HepG2 (cell line): ENCODE results near the gene STK32C. TPM values are rescaled to one million over a fixed set of nuclear protein-coding genes. Genes with fewer than 3 reads are reported as not detected.

Experiments
- ATAC-seq: fragments of 200-7000 bp; cut with Tn5 transposase; 3 replicates; pipeline ENCODE4 v1.9.1; 2020; ENCODE audit warnings: mild to moderate bottlenecking, moderate library complexity
- BruUV-seq: library from RNA; stranded (reverse); fragments of 400-500 nt; replicated peaks from 2 replicates; lab custom pipeline; 2021; lab: Mats Ljungman, UMichigan
- CTCF ChIA-PET: fragments of 300-600 bp; formaldehyde crosslinking; extraction: SDS; loops from one replicate; lab custom pipeline; 2021; ENCODE audit warnings: low total read pairs, inconsistent platforms, low intra/inter-chr PET ratio; lab: Yijun Ruan, JAX
- POLR2A ChIA-PET: fragments of 350-600 bp; sonication (Branson Sonifier 250); formaldehyde crosslinking; loops from one replicate; lab custom pipeline; 2020; ENCODE audit warnings: antibody characterized with exemption, inconsistent platforms; lab: Yijun Ruan, JAX
- DNase-seq: peaks from one replicate; pipeline ENCODE4 v3.0.0-alpha.2; 2015; ENCODE audit warnings: low spot score
- FAIRE-seq: peaks from 3 replicates; lab custom pipeline; 2011; peaks lifted over from hg19 to GRCh38; lab: Jason Lieb, UNC
- H2AFZ ChIP-seq: one replicate; pipeline ENCODE4 v1.6.1; 2011; ENCODE audit warnings: low read length, inconsistent platforms
- H3K27ac ChIP-seq: fragments of 300-600 bp; 3 replicates; pipeline ENCODE4 v1.8.0; 2011; ENCODE audit warnings: mixed run types, mild to moderate bottlenecking, mixed read lengths, low read length, inconsistent platforms; ENCODE audit not compliant: insufficient read depth; ENCODE audit errors: extremely low read length
- H3K27me3 ChIP-seq, 2 experiments: fragments of 200-600 bp in 1 of 2; 2 replicates in 1 of 2; 3 replicates in 1 of 2; pipeline versions ENCODE4 v1.6.0 to v1.8.0; 2011; ENCODE audit warnings: low read length in 2 of 2, mild to moderate bottlenecking in 2 of 2, moderate library complexity in 2 of 2, inconsistent platforms in 1 of 2; ENCODE audit not compliant: insufficient read depth in 2 of 2, control insufficient read depth in 1 of 2
- H3K36me3 ChIP-seq, 2 experiments: fragments of 200-600 bp in 1 of 2; replicated peaks in 1 of 2; 2 replicates in 1 of 2; 3 replicates in 1 of 2; pipeline versions ENCODE4 v1.5.1 to v1.8.0; 2011; ENCODE audit warnings: low read length in 2 of 2, inconsistent platforms in 1 of 2; ENCODE audit not compliant: insufficient read depth in 2 of 2, control insufficient read depth in 1 of 2
- H3K4me1 ChIP-seq: 2 replicates; pipeline ENCODE4 v1.5.1; 2012; ENCODE audit warnings: low read length, inconsistent platforms; ENCODE audit not compliant: insufficient read depth
- H3K4me2 ChIP-seq: 2 replicates; pipeline ENCODE4 v1.6.0; 2011; ENCODE audit warnings: low read depth, low read length, inconsistent platforms
- H3K4me3 ChIP-seq, 3 experiments: fragments of 200-600 bp in 1 of 3; sonication (generic), shearing (Covaris generic) in 1 of 3; replicated peaks in 1 of 3; 2 replicates each; pipeline ENCODE4 v1.5.1; 2011 to 2016; ENCODE audit warnings: low read length in 3 of 3, inconsistent platforms in 2 of 3, low read depth in 2 of 3, mild to moderate bottlenecking in 2 of 3, control low read depth in 1 of 3, mixed read lengths in 1 of 3; ENCODE audit not compliant: insufficient read depth in 1 of 3
- H3K79me2 ChIP-seq: one replicate; pipeline ENCODE4 v1.6.1; 2011; ENCODE audit warnings: low read length, inconsistent platforms; ENCODE audit not compliant: insufficient read depth
- H3K9ac ChIP-seq: 2 replicates; pipeline ENCODE4 v1.6.0; 2011; ENCODE audit warnings: mild to moderate bottlenecking, low read depth, low read length, inconsistent platforms; ENCODE audit not compliant: insufficient read depth
- H3K9me3 ChIP-seq: 2 replicates; pipeline ENCODE4 v1.5.1; 2012; ENCODE audit warnings: mild to moderate bottlenecking, low read length
- H4K20me1 ChIP-seq: 2 replicates; pipeline ENCODE4 v1.6.0; 2011; ENCODE audit warnings: inconsistent platforms, mild to moderate bottlenecking, low read length, moderate library complexity; ENCODE audit not compliant: insufficient read depth
- ATF7 ChIP-seq, 2 experiments: fragments of 450-650 bp in 1 of 2; sonication (generic) in 1 of 2; formaldehyde crosslinking in 1 of 2; IDR thresholded peaks; 2 replicates each; pipeline versions ENCODE4 v1.4.0 to v1.6.1; 2016 to 2020; ENCODE audit warnings: antibody characterized with exemption in 1 of 2, mild to moderate bottlenecking in 1 of 2, missing genetic modification reagents in 1 of 2
- CENPBD1 ChIP-seq: sonication (generic); formaldehyde crosslinking; IDR thresholded peaks from 2 replicates; pipeline ENCODE4 v1.8.0; 2022; ENCODE audit warnings: missing genetic modification reagents, low read depth, mild to moderate bottlenecking, borderline replicate concordance
- HOXA3 ChIP-seq: sonication (generic); formaldehyde crosslinking; IDR thresholded peaks from 2 replicates; pipeline ENCODE4 v1.5.0; 2020; ENCODE audit warnings: missing genetic modification reagents
- NCOA1 ChIP-seq: sonication (generic); formaldehyde crosslinking; IDR thresholded peaks from 2 replicates; pipeline ENCODE4 v1.9.0; 2021; ENCODE audit warnings: missing genetic modification reagents
- SMAD3 ChIP-seq: sonication (generic); formaldehyde crosslinking; IDR thresholded peaks from 2 replicates; pipeline ENCODE4 v1.4.0; 2020; ENCODE audit warnings: missing genetic modification reagents
- SYNCRIP ChIP-seq: fragments of 200-400 bp; formaldehyde crosslinking; IDR thresholded peaks from 2 replicates; pipeline ENCODE4 v1.6.1; 2018; ENCODE audit warnings: mild to moderate bottlenecking, low read depth, low read length; ENCODE audit not compliant: insufficient read depth
- XBP1 ChIP-seq: sonication (generic); formaldehyde crosslinking; IDR thresholded peaks from 2 replicates; pipeline ENCODE4 v1.5.0; 2020; ENCODE audit warnings: missing genetic modification reagents
- ZBTB44 ChIP-seq: sonication (generic); formaldehyde crosslinking; IDR thresholded peaks from 2 replicates; pipeline ENCODE4 v1.4.0; 2020; ENCODE audit warnings: missing genetic modification reagents
- ZFP82 ChIP-seq: sonication (generic); formaldehyde crosslinking; IDR thresholded peaks from 2 replicates; pipeline ENCODE4 v1.5.1; 2020; ENCODE audit warnings: mild to moderate bottlenecking, missing genetic modification reagents, borderline replicate concordance
- ZHX1 ChIP-seq: sonication (generic); formaldehyde crosslinking; IDR thresholded peaks from 2 replicates; pipeline ENCODE4 v1.8.1; 2022; ENCODE audit warnings: low read depth, mild to moderate bottlenecking, missing genetic modification reagents
- ZKSCAN5 ChIP-seq: sonication (generic); formaldehyde crosslinking; IDR thresholded peaks from 2 replicates; pipeline ENCODE4 v1.5.1; 2020; ENCODE audit warnings: mild to moderate bottlenecking, missing genetic modification reagents
- ZNF136 ChIP-seq: sonication (generic); formaldehyde crosslinking; IDR thresholded peaks from 2 replicates; pipeline ENCODE4 v1.8.1; 2022; ENCODE audit warnings: low read depth, mild to moderate bottlenecking, moderate library complexity, missing genetic modification reagents
- ZNF44 ChIP-seq: sonication (generic); formaldehyde crosslinking; IDR thresholded peaks from 2 replicates; pipeline ENCODE4 v1.5.1; 2020; ENCODE audit warnings: mild to moderate bottlenecking, missing genetic modification reagents
- ZNF546 ChIP-seq: sonication (generic); formaldehyde crosslinking; conservative IDR thresholded peaks from 2 replicates; pipeline ENCODE4 v1.8.1; 2023; ENCODE audit warnings: mild to moderate bottlenecking, missing genetic modification reagents
- ZNF607 ChIP-seq: sonication (generic); formaldehyde crosslinking; IDR thresholded peaks from 2 replicates; pipeline ENCODE4 v1.5.1; 2020; ENCODE audit warnings: missing genetic modification reagents, mild to moderate bottlenecking, borderline replicate concordance
- ZNF75D ChIP-seq: sonication (generic); formaldehyde crosslinking; IDR thresholded peaks from 2 replicates; pipeline ENCODE4 v1.8.1; 2023; ENCODE audit warnings: missing genetic modification reagents, mild to moderate bottlenecking, borderline replicate concordance
- ZSCAN5A ChIP-seq: sonication (generic); formaldehyde crosslinking; IDR thresholded peaks from 2 replicates; pipeline ENCODE4 v1.8.0; 2022; ENCODE audit warnings: mild to moderate bottlenecking, missing genetic modification reagents, borderline replicate concordance
- WGBS: methylation state at CpG from one replicate; pipeline ENCODE4 v1.1.6; 2017; ENCODE audit warnings: low lambda C conversion rate; 5-methylcytosine and 5-hydroxymethylcytosine counted together
- in situ Hi-C: cut with HindIII; loops from 2 replicates; pipeline ENCODE4 v1.10.0; 2017; ENCODE audit warnings: low pct_unique_long_range_greater_than_20kb; ENCODE audit not compliant: extremely low pct_ligation_motif_present
- intact Hi-C: fragments of 100-400 bp; cut with micrococcal nuclease; formaldehyde crosslinking; loops from one replicate; pipeline ENCODE4 v1.10.0; 2022; ENCODE audit not compliant: unreplicated experiment
- polyA plus RNA-seq, 8 experiments: library from polyadenylated mRNA; depleted of rRNA in 3 of 8; stranded (reverse) in 7 of 8; unstranded in 1 of 8; fragments of >200 nt; fragmentation: Illumina TruSeq in 4 of 8; extraction: Trizol in 4 of 8; gene quantifications; 2 replicates each; pipeline versions ENCODE4 v1.2.1 to v1.2.3, GENCODE V29; 2011 to 2016; ENCODE audit warnings: low read depth in 4 of 8, missing spikeins in 1 of 8, mixed read lengths in 1 of 8; ENCODE audit not compliant: insufficient read depth in 1 of 8
- total RNA-seq, 5 experiments: library from RNA; depleted of rRNA; stranded (reverse); fragments of >200 nt; fragmentation: Illumina TruSeq; extraction: Trizol; gene quantifications; 2 replicates each; pipeline ENCODE4 v1.2.3, GENCODE V29; 2016; ENCODE audit warnings: low read depth in 1 of 5

Gene STK32C
- total and polyA plus RNA-seq, 2 of the 13 experiments (the other 11 are each of a cell fraction or from before 2014, with no cell fraction given), result 10.9 to 19.4 TPM

GRCh38 chr10:132163826-132164515 lies 143.8 kb downstream of the STK32C start:
- intact Hi-C loops (no loop called here), in situ Hi-C loops (no loop called here)
- H3K9ac ChIP-seq, result no peak overlapping the region
- H2AFZ ChIP-seq, result no peak overlapping the region
- no peak overlapping the region for H3K4me3 ChIP-seq
- BruUV-seq, result no TSS peak
- no peak overlapping the region for H3K27ac ChIP-seq
- H4K20me1 ChIP-seq, result no peaks in the 10 kb centered on the region
- H3K36me3 ChIP-seq, result no peaks in the 10 kb centered on the region
- POLR2A ChIA-PET, result no interaction called here
- CTCF ChIA-PET, result no interaction called here
- DNase-seq (no peak), ATAC-seq (no peak), FAIRE-seq (no peak)
- WGBS, result 37% methylated on average over 11 of the region's 17 CpGs
- no peaks in the 10 kb centered on the region for H3K9me3 ChIP-seq
- peaks cover 11% of the 10 kb centered on the region for H3K4me1 ChIP-seq
- no peak overlapping the region for H3K4me2 ChIP-seq
- H3K27me3 ChIP-seq, result peaks cover 0 to 29% of the 10 kb centered on the region in 2 experiments; a peak in 3 of 5 replicates
- H3K79me2 ChIP-seq, result no peaks in the 10 kb centered on the region
- TF ChIP-seq CENPBD1 (CRISPR knock-in tag), result no peak
- no peak for TF ChIP-seq SYNCRIP
- TF ChIP-seq ZHX1 (CRISPR knock-in tag), result no peak
- TF ChIP-seq ZFP82, result no peak
- no peak for TF ChIP-seq ZNF75D (CRISPR knock-in tag)
- TF ChIP-seq ZNF136 (CRISPR knock-in tag), result no peak
- TF ChIP-seq ZKSCAN5 (CRISPR knock-in tag), result no peak
- TF ChIP-seq ZSCAN5A (CRISPR knock-in tag), result no peak
- TF ChIP-seq NCOA1, result no peak
- TF ChIP-seq XBP1 (CRISPR knock-in tag), result no peak
- TF ChIP-seq ATF7 (IDR thresholded peaks at IDR 0.05), result no peak
- TF ChIP-seq ATF7 (CRISPR knock-in tag; IDR thresholded peaks at IDR 0.05), result no peak
- TF ChIP-seq ZNF607 (CRISPR knock-in tag), result no peak
- TF ChIP-seq HOXA3 (CRISPR knock-in tag), result no peak
- TF ChIP-seq ZNF44 (CRISPR knock-in tag), result no peak
- TF ChIP-seq SMAD3 (CRISPR knock-in tag), result no peak
- TF ChIP-seq ZBTB44, result no peak
- TF ChIP-seq ZNF546, result no peak
